NT2/D1 (cell line): ENCODE data around the gene TMX1.

ENCODE experiments used
- DNase-seq: peaks from one replicate; pipeline ENCODE4 v3.0.0-alpha.2; 2011; ENCODE audit warnings: low read depth, low spot score
- H3K27me3 ChIP-seq: 2 replicates; pipeline ENCODE4 v1.6.0; 2011; ENCODE audit warnings: mild to moderate bottlenecking; ENCODE audit not compliant: insufficient read length, insufficient read depth
- H3K36me3 ChIP-seq: 2 replicates; pipeline ENCODE4 v1.6.1; 2011; ENCODE audit warnings: mild to moderate bottlenecking, low read length, mixed read lengths; ENCODE audit not compliant: insufficient read depth, insufficient read length
- H3K4me1 ChIP-seq: 2 replicates; pipeline ENCODE4 v1.5.1; 2011; ENCODE audit not compliant: insufficient read depth, insufficient read length
- H3K4me3 ChIP-seq: 2 replicates; pipeline ENCODE4 v1.5.1; 2011; ENCODE audit warnings: low read depth; ENCODE audit not compliant: insufficient read length
- H3K9ac ChIP-seq: 2 replicates; pipeline ENCODE4 v1.6.0; 2011; ENCODE audit warnings: low read depth; ENCODE audit not compliant: insufficient read length
- H3K9me3 ChIP-seq: 2 replicates; pipeline ENCODE4 v1.5.1; 2011; ENCODE audit warnings: mild to moderate bottlenecking, low read length; ENCODE audit not compliant: insufficient read depth
- SUZ12 ChIP-seq: IDR thresholded peaks from 2 replicates; pipeline ENCODE4 v1.6.1; 2011; ENCODE audit not compliant: insufficient read length, insufficient read depth; ENCODE audit errors: extremely low read depth
- YY1 ChIP-seq: IDR thresholded peaks from 2 replicates; pipeline ENCODE4 v1.6.1; 2011; ENCODE audit not compliant: insufficient read length, insufficient read depth
- ZNF274 ChIP-seq: IDR thresholded peaks from 2 replicates; pipeline ENCODE4 v1.6.1; 2011; ENCODE audit warnings: mild to moderate bottlenecking, low read depth, low read length

TMX1 gene, protein sequence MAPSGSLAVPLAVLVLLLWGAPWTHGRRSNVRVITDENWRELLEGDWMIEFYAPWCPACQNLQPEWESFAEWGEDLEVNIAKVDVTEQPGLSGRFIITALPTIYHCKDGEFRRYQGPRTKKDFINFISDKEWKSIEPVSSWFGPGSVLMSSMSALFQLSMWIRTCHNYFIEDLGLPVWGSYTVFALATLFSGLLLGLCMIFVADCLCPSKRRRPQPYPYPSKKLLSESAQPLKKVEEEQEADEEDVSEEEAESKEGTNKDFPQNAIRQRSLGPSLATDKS

DNA sequence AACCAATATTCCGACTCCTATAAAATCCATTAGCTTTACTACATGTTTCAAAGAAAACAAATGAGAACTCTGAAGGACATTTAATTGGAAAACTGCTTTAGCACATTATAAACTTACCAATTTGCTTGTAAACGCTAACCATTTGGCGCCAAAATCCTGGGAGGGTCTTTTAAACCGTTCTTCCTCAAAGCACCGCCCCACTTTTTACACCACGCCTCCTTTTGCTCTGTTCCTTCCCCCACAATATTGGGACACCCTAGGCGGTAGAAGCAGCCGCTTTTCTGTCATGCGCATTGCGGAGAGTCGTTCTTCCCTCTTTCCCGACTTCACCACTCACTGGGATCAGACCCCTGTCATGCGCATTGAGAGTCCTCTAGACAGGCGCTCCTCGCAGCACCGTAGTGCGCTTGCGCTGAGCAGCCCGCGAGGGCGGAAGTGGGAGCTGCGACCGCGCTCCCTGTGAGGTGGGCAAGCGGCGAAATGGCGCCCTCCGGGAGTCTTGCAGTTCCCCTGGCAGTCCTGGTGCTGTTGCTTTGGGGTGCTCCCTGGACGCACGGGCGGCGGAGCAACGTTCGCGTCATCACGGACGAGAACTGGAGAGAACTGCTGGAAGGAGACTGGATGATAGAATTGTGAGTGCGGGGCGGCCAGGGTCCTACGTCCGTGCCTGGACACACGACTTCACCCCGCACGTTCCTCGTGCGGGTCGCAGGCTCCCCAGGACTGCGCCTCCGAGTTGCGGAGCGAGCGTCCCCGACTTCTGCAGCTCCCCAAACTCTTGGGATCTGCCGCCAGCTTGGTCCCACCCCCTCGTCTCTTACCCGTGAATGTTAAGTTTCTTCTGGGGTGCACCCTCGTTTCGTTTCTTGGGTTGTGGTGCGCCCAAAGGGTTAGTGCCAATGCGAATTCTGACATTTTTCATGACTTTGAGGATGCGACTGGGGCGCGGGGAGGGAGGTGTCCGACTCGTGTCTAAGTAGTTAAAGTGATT is at the start of gene TMX1:
Gene TMX1 (plus strand): TSS at position 435 of the 991 bp plus-strand sequence. CDS start 46 bp downstream, at position 481.
- Histone ChIP-seq H3K4me1 (peaks cover 2% of the 10 kb centered on the region), H3K27me3 (no peaks in the 10 kb centered on the region), H3K36me3 (peaks cover 13% of the 10 kb centered on the region), H3K9me3 (no peaks in the 10 kb centered on the region), H3K4me3 (peak within 1 kb of the TSS; percentile 75), H3K9ac (peak within 1 kb of the TSS; percentile 94)
- TF ChIP-seq YY1, result peak; percentile 67
- no peak for TF ChIP-seq SUZ12
- DNase-seq, result peak; percentile 94

- Histone ChIP-seq H3K36me3 (no peaks in the 10 kb centered on the region), H3K27me3 (no peaks in the 10 kb centered on the region), H3K4me3 (no peak overlapping the region), H3K9ac (no peak overlapping the region), H3K9me3 (no peaks in the 10 kb centered on the region), H3K4me1 (no peaks in the 10 kb centered on the region)
- no peak for DNase-seq
- TF ChIP-seq YY1 (no peak), SUZ12 (no peak), ZNF274 (no peak)
Measured at GRCh38 chr14:51201890-51202289, 38.2 kb upstream of the TMX1 start.

- TF ChIP-seq ZNF274 (no peak), SUZ12 (no peak), YY1 (no peak)
- no peak overlapping the region for H3K4me3 ChIP-seq
- no peak overlapping the region for H3K9ac ChIP-seq
- no peaks in the 10 kb centered on the region for H3K27me3 ChIP-seq
- no peaks in the 10 kb centered on the region for H3K4me1 ChIP-seq
- H3K9me3 ChIP-seq, result no peaks in the 10 kb centered on the region
- no peak for DNase-seq
- no peaks in the 10 kb centered on the region for H3K36me3 ChIP-seq
Measured at GRCh38 chr14:51202914-51203665, 37.0 kb upstream of the TMX1 start.

DNA sequence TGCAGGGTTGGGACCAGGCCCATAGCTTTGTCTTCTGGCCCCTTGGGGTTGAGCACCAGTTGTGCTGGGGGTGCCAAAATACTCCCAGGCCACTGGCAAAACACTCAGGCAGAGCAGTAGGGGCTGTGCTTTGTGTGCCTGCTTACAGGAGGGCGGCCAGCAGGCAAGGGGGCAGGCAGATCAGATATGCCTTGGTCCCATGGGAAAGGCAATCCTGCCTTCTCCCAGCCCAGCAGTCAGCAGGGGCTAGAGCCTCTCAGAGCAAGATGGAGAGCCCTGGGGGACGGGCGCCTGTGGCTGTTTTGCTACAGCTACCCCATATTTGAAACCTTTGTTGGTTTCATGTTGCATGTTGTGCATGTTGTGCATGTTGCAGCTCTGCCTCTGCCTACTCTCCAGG is 36.2 kb upstream of the TMX1 start:
- no peak for TF ChIP-seq ZNF274
- TF ChIP-seq SUZ12, result no peak
- TF ChIP-seq YY1, result no peak
- Histone ChIP-seq H3K4me1 (no peaks in the 10 kb centered on the region), H3K36me3 (no peaks in the 10 kb centered on the region), H3K4me3 (no peak overlapping the region), H3K9ac (no peak overlapping the region), H3K9me3 (no peaks in the 10 kb centered on the region), H3K27me3 (no peaks in the 10 kb centered on the region)
- DNase-seq, result no peak

GRCh38 chr14:51205486-51205885 is 34.6 kb upstream of the TMX1 start:
- Histone ChIP-seq H3K4me1 (no peaks in the 10 kb centered on the region), H3K9me3 (no peaks in the 10 kb centered on the region), H3K27me3 (no peaks in the 10 kb centered on the region), H3K36me3 (no peaks in the 10 kb centered on the region), H3K9ac (no peak overlapping the region), H3K4me3 (no peak overlapping the region)
- TF ChIP-seq YY1 (no peak), ZNF274 (no peak), SUZ12 (no peak)
- no peak for DNase-seq

GRCh38 chr14:51206462-51206861 is 33.6 kb upstream of the TMX1 start:
- Histone ChIP-seq H3K9me3 (no peaks in the 10 kb centered on the region), H3K9ac (no peak overlapping the region), H3K36me3 (no peaks in the 10 kb centered on the region), H3K4me1 (no peaks in the 10 kb centered on the region), H3K4me3 (no peak overlapping the region), H3K27me3 (no peaks in the 10 kb centered on the region)
- peak; percentile 3 for DNase-seq
- TF ChIP-seq YY1 (no peak), SUZ12 (no peak), ZNF274 (no peak)
